NCI-H446 (cell line): ENCODE results near the gene PTPN9.
A peak's percentile ranks its signal among the peaks of the same experiment; 100 is the strongest.
"Not testable (repeated sequence)": the region's sequence is repeated elsewhere in the genome, so short reads cannot be mapped to it uniquely, and the experiment has no call there.

ENCODE experiments used
- DNase-seq, 2 experiments: peaks; one replicate each; lab custom pipeline; 2025; lab: John Stamatoyannopoulos, UW

PTPN9 gene

GRCh38 chr15:75452865-75453702, 126.0 kb downstream of the PTPN9 start:
- peak in 1 of 2 experiments; percentile 47 for DNase-seq

DNA sequence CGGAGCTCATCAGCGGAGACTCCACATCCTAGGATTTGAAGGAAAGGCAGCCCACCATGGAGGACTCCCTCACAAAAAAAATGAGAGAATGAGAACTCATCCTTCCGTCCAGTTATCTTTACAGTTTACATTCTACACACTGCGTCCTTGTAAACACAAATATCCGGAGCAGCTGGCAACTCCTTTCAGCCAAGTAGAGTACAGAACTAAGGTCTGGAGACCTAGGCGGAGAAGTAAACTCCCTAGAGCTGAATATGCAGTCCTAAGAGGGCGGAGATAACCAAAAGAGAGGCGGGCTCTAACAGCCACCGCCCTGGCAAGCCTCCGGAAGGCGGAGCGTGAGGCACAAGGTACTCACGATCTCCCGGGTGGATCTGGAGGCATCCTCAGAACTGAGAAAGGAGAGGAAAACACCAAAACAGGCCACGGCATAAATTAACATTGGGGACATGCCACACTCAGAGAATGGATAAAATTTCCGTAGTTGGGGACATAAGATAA, 126.7 kb downstream of the PTPN9 start:
- peak; percentile 56 to 86 for DNase-seq

GRCh38 chr15:75451674-75452363, 127.3 kb downstream of the PTPN9 start, which contains the start of gene SIN3A:
TSS of gene SIN3A (minus strand) at chr15:75451690. CDS start at chr15:75430375, 21,315 bp downstream.
- DNase-seq, result peak; percentile 99 to 100

DNA sequence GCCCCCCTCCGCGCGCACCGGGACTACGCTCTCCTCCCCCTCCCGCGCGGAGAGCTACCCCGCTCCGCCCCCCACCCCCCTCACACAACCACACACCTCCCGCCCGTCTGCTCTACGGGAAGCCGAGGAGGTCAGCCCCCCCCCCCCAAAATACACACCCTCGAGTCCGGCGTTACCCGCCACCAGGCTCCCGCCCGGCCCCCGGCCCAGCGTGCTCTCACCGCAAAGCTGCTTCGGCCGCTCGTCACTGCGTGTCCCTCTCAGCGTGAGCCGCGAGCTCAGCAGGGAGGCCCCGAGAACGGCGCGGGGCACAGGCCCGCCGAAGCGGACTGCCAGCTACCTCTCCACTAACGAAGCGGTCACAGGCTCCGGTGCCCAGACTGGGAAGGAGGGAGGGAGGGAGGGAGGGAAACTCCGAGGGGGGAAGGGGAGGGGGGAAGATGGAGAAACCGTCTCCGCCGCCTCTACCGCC, 127.9 kb downstream of the PTPN9 start:
- no peak for DNase-seq

DNA sequence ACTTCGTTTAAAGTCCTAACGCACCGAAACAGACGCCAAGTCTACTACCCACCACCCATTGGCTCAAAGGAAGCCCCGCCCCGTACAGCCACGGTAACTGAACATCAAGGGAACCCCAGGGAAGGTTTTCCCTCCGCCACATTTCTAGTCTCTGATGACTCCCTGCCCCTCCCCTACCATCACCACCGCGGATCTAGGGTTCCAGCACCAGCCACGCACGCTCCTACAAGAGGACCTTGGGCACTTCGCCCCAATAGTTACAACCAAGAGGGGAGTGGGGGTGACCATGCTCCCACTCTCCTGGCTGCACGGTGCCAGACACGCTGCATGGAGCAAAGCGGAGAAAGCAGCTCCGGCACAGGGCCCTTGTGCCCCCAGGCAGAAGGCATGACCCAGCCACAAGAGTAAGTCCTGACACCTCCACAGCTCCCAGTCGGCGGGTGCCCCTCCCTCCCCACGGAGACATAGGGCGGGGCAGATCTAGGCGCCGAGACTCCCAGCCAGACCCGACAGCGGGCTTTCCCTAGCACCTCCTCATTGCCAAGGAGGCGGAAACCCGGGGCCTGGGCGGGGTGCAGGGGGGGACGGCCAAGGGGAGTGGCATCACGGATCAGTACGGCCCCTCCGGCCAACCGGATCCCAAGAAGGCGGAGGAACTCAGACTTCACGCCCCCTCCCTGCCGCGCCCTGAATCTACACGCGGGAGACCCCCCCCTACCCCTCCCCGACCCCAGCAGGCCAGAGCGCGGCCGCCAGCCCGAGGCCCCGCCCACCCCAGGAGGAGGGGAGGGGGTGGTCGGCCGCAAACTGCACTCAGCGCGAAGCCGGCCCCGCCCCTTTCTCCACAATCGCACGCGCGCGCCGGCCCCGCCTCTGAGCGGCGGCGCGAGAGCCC, 128.6 kb downstream of the PTPN9 start:
- DNase-seq, result peak; percentile 86 to 96

GRCh38 chr15:75449585-75450306, 129.4 kb downstream of the PTPN9 start:
- DNase-seq, result no peak

DNA sequence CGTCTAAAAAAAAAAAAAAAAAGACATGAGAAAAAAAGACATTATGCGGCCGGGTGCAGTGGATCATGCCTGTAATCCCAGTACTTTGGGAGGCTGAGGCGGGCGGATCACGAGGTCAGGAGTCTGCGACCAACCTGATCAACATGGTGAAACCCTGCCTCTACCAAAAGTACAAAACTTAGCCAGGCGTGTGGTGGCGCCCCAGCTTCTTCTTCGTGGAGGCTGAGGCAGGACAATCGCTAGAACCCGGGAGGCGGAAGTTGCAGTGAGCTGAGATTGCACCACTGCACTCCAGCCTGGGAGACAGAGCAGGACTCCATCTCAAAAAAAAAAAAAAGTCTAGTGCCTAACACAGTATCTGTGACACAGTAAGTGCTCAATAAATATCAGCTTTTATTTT, 130.9 kb downstream of the PTPN9 start:
- DNase-seq, result not testable (repeated sequence)

GRCh38 chr15:75446151-75446550, 133.0 kb downstream of the PTPN9 start:
- DNase-seq, result no peak

DNA sequence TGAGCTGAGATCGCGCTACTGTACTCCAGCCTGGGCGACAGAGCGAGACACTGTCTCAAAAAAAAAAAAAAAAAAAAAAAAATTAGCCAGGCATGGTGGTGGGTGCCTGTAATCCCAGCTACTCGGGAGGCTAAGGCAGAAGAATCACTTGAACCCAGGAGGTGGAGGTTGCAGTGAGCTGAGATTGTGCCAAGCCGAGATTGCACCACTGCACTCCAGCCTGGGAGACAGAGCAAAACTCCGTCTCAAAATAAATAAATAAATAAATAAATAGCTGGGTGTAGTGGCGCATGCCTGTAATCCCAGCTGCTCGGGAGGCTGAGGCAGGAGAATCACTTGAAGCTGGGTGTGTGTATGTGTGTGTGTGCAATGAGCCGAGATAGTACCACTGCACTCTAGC, 133.8 kb downstream of the PTPN9 start:
- not testable (repeated sequence) for DNase-seq

DNA sequence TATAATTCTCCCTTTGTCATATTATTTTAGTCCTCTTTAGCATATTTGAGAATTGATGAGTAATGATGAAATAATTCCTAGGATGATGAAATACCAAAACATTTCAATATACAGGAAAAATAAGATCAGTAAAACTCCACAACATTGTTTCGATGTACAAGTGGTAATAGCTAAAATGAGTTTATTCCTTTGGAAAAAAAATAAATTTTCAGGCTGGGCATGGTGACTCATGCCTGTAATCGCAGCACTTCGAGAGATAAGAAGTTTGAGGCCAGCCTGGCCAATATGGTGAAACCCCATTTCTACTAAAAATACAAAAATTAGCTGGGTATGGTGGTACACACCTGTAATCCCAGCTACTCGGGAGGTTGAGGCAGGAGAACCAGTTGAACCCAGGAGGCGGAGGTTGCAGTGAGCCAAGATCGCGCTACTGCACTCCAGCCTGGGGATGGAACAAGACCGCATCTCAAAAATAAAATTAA, 135.1 kb downstream of the PTPN9 start:
- DNase-seq, result not testable (repeated sequence)

DNA sequence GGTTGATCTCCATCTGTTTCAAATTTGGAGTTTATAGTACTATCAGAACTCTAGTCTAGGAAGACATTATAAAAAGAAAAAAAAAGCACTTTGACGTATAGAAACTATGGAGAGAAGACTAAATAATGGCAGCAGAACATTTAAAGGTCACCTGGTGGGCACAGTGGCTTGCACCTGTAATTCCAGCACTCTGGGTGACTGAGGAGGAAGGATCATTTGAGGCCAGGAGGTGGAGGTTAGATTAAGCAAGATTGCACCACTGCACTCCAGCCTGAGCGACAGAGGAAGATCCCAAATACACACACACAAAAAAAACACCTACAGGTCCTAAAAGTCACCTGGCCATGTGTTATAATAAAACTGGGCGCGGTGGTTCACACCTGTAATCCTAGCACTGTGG, 141.4 kb downstream of the PTPN9 start:
- no peak for DNase-seq

DNA sequence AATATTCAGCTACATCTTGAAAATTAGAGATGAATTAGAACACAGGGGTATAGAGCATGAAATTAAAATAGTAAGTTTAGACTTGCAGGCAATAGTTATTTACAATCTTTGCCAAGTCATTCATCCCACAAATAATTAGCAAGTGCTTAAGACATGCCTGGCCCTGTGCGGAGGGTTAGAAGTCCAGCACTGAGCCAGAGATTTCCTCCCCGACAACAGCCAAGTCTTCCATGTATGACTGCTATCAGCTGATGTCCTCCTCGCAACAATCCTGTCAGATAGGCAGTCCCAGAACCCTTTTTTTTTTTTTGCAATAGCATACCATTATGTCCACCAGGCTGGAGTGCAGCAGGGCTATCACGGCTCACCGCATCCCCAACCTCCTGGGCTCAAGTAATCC, 142.2 kb downstream of the PTPN9 start:
- no peak for DNase-seq

GRCh38 chr15:75431682-75432081, 147.4 kb downstream of the PTPN9 start:
- DNase-seq, result no peak

GRCh38 chr15:75431270-75431669, 147.8 kb downstream of the PTPN9 start:
- DNase-seq, result no peak

DNA sequence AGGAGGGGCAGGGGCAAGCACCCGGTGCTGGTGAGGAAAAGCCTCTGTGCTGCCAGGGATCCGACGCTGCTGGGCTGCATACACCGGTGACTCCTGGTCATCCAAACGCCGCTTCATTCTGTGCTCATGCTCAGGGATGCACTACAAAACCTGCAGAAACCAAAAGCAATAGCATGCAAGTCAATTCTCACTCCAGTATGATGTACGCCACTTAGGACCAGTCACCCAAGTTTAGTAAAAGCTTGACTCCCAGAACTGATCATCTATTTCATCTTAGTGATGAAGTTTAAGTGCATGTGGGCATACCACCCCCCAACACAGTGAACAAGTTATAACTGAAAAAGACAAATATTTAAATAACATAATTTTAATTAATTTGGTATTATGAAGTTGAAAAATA, 148.9 kb downstream of the PTPN9 start:
- no peak for DNase-seq

DNA sequence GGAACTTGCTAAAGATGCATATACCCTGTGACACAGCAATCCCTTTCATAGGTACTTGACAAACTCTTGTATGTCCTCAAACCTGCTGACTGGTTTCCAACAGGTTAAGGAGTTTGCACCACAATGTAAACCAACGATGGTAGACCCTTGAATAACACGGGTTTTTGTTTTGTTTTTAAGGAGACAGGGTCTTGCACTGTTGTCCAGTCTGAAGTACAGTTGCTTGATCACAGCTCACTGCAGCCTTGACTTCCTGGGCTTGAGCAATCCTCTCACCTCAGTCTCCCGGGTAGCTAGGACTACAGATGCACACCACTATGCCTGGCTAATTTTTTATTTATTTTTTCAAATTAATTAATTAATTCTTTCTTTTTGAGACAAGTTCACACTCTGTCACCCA, 151.0 kb downstream of the PTPN9 start:
- DNase-seq, result no peak

DNA sequence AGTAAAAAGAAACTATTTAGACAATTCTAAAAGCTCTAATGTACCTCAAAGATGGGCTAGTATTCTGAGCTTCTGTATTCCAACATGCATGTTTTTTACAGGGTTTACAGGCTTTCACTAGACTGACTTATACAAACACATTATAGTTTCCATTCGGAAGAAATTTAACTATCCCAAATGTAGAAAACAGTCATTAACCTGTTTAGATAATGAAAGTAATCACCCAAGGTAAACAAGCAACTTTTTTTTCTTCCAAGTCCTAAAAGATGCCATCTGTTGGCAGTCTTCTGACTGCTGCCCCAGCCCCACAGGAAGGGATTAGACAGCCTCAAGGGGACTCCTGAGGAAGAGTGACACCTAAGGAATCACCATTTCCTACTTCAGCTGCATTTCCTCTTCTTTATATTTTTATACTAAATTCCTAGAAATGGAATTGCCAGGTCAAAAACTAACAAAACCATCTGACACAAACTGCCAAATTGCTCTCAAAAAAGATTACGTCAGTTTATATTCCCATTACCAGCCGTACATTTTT, 153.1 kb downstream of the PTPN9 start:
- no peak for DNase-seq

- no peak for DNase-seq
These were observed 156.6 kb downstream of the PTPN9 start for GRCh38 chr15:75422554-75422953.

GRCh38 chr15:75420698-75421097, 158.4 kb downstream of the PTPN9 start:
- DNase-seq, result no peak

GRCh38 chr15:75416584-75416983, 162.5 kb downstream of the PTPN9 start:
- DNase-seq, result no peak
